GM18909 (cell line): ENCODE results near the gene TSPO2.

ENCODE experiments used
- ATAC-seq: cut with Tn5 transposase; IDR thresholded peaks from one replicate; pipeline ENCODE4 v1.9.1; 2021; ENCODE audit warnings: mild to moderate bottlenecking; ENCODE audit not compliant: unreplicated experiment, poor library complexity

Gene TSPO2

DNA sequence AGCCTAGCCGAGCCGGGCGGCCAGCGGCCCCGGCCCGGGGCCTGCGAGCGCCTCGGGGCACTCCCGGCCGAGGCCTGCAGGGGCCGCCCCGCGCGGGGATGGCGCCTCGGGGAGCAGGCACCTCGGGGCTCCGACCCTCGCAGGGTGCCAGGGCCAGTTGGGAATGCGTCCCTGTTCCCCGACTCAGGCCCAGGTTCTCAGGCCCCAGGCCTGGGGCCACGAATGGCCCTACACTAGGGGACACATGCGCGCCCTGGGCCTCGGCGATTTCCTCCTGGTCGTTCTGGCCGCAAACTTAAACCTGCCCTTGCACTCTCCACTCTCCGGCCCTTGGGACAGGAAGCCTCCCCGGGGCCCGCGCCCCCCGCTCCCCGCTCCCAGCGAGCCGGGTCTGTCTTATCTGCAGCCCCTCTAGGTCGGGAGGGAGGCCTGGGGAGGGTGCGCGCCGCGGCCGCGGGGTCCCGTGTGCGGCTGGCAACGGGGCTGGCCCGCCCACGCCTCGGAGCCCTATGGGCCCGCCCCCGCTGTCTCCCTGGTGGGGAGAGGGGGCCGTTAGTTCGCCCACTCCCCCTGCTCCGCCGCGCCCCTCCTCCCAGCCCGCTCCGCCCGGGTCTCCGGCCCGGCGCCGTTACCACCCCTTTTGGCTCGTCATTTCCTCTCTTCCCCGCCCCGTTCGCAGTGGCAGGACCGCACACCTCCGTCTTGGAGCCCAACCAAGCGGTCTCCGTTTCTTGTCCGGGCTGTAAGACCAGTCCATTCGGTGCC, 31.1 kb downstream of the TSPO2 start:
- peak; percentile 30 for ATAC-seq

DNA sequence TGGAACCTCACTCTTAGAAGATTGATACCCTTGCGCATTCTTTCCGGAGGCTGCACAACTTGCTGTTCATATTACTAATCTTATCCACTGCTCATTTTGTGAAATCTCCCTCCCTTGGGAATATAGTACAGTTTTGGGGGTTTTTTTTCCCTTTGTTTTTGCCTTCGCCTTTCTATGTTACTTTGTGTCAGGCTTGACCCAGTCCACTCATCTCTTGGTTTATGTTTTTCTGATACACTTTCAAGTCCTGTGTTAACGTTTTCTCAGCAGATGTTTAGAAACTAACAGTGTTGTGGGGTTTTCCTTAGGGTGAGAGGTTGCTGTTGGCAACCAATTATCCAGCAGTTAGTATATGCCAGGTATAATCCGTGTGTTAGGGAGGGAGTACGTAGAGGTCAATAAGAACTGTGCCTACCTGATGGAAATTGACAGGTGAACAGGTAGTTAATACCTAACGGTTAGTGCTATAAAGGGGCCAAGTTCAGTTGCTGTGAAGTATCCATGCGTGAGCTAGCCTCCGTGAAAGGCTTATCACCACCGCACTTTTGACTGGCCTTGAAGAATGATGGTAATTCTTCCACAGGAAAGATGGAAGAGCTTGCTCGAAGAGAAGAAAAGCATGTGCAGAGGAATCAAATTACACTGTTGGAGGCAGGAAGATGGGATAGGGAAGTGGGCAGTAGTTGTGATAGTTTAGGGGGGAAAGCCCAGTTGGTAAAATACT, 31.9 kb downstream of the TSPO2 start:
- no peak for ATAC-seq

DNA sequence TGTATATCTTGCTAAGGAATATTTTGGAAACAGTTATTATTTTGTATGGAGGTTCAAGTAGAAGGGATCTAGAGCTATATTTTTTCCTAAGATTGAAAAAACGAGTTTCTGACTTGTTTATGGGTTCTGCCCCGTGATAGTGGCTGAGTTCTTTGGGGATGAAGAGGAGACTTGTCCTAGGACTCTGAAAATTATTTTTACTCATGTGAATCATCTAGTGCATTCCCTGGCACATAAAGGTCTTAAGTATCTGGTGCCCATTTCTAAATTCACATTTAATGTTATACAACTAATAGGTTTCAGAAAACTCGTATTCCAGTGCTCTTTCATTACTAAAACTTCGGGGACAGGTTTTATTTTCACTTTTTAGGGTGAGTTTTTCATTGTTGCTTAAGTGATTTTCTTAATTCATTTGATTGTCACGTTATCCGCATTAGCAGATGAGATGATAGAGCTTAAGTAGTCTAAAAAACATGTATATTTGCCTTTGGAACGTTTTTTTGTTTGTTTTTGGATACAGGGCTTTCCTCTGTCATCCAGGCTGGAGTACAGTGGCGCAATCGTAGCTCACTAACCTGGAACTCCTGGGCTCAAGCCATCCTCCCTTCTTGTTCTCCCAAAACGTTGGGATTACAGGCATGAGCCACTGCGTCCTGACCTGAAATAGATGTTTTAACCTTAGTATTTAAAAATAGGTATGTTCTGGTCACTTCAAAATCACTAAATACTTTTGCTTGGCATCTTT, 32.6 kb downstream of the TSPO2 start:
- ATAC-seq = no peak

DNA sequence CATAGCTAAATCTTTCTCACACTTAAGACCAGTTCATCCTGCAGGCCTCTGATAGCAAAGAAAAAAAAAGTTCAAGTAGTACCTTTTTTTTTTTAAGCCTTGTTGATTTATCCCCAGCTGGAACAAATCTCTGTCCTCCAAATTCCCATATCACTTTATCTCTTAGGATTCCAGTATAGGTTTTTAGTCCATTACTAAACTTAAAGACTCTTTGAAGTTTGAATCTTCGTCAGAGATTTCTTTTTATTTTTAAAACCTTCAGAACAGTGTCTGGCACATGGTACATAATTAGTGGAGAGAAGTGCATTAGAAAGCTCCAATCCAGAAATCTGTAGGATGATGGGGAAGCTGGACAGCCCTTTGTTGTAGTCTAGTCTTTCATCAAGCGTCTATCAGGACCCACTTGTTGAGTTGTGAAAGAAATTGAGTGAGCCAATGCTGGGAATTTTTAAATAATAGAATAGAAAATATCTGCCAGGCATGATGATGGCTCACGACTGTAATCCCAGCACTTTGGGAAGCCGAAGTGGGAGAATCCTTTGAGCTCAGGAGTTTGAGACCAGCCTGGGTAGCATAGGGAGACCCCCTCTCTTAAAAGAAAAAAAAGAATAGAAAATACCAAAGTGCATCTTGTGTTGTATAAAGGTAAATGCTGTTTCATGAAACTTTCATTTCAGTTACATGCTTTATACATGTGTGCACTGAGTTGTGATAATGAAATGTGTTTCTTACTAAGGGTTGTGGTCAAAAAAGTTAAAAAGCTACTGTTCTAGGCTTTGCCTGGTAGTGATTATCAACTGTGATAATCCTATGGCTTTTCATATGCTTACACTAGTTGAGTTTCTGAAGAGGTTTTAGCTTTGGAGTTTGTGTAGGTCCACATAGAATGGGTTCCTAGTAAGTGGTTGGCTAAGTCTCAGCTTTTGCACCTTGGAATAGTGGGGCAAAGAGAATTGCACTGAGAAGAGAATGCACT, 33.7 kb downstream of the TSPO2 start:
- ATAC-seq = no peak

DNA sequence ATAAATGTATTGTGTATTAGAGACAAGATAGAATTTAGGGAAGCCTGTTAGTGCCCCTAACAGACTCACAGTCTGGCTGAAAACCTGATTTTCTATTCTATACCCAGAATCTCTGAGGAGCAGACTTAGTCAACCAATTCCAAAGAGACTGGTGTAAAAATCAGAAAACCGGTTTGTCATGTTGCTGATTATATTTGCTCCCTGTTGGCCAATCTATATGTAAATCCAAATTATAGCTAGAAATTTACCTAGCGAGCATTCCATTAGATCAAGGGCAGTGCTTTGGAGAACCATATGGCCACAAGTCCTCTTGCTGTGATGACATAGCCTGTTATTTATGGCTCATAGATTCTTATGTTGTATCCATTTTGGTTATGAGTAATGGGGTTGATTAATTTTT, 35.3 kb downstream of the TSPO2 start:
- ATAC-seq = no peak

DNA sequence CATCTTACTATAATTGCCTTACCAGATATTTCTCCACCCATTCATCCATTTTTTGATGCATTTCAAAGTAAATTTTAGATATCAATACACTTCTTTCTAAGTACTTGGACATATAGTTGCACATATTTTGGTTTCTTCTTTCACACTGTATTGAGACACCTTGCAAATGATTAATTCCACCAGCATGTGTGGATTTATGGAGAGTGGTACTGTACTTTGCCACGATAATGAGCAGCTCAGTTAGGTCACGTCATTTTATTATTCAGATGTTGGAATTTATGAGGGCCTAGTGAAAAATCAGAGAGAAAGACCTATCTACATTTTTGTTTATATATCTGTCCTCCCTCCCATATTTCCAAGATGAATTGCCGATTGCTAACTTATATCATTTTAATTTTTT, 35.8 kb downstream of the TSPO2 start:
- no peak for ATAC-seq

DNA sequence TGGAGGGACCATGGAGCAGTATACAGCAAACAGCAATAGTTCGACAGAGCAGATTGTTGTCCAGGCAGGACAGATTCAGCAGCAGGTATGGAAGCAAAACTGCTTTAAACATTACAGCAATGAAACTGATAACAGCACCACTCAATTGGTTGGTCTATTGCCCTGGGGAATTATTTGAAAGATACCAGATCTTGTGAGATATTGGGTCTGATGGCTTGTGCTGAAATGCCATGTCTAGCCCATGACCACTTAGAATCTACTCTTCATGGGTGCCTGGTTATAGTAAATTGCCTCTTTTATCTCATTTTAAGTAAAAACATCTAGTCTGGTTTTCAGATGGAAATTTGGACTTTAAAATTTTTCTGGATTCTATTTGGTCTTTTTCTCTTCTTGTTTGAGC, 36.8 kb downstream of the TSPO2 start:
- no peak for ATAC-seq

DNA sequence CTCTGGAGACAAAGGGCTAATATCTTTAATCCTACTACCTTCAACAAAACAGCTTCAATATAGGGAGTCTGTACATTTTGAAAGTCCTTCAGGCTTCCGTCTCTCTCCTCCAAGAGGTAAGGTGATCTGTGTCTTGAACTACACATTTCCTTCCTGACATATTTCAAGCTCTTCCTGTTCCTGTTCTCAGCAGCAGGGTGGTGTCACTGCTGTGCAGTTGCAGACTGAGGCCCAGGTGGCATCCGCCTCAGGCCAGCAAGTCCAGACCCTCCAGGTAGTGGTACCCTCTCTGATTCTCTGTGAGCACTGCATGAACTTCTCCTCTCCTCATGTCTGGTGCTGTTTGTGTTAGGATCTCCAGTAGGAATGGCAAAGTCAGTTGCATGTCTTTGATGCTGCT, 38.4 kb downstream of the TSPO2 start:
- no peak for ATAC-seq

DNA sequence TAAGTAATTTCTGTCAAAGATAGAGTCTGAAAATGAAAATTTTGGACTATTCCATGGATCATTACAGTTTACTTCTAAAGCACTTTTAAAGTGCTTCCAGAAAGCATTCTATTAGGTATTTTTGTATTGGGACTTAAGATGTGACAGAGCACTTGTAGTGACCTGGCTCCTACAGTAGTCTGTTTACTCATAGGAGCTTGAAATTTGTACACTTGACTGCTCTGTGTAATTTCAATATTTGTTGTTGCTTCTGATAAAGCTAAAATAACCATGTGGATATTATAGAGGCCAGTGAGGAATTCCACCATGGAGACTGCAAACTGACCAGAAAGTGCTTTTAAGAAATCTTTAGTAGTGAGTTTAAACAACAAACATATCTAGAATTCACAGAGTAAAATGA, 40.8 kb downstream of the TSPO2 start:
- ATAC-seq = no peak

DNA sequence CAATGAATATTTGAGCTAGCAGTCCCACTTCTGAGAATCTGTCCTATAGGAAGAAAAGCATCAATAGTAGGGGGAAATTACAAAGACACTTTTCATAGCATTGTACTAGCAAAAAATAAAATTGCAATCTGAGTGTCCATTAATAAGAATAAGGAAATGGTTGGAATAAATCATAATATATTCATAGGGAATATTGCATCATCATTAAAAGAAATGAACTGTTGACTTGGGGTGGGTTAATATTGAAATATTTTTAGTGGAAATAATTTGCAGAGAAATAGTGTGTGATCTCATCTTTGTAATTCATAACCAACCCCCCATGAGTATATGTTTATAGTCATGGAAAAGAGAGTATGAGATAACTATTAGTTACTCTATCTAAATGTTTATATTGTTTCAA, 42.9 kb downstream of the TSPO2 start:
- no peak for ATAC-seq

DNA sequence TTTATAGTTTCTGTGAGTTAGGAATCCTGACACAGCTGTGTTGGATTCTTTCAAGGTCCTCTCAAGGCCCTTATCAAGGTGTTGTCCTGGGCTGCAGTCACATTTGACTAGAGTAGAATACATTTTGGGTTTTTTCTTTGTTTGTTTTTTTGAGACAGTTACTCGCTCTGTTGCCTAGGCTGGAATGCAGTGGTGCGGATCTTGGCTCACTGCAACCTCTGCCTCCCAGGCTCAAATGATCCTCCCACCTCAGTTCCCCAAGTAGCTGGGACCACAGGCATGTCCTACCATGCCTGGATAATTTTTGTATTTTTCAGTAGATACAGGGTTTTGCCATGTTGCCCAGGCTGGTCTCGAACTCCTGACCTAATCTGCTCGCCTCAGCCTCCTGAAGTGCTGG, 46.2 kb downstream of the TSPO2 start:
- ATAC-seq = no peak

DNA sequence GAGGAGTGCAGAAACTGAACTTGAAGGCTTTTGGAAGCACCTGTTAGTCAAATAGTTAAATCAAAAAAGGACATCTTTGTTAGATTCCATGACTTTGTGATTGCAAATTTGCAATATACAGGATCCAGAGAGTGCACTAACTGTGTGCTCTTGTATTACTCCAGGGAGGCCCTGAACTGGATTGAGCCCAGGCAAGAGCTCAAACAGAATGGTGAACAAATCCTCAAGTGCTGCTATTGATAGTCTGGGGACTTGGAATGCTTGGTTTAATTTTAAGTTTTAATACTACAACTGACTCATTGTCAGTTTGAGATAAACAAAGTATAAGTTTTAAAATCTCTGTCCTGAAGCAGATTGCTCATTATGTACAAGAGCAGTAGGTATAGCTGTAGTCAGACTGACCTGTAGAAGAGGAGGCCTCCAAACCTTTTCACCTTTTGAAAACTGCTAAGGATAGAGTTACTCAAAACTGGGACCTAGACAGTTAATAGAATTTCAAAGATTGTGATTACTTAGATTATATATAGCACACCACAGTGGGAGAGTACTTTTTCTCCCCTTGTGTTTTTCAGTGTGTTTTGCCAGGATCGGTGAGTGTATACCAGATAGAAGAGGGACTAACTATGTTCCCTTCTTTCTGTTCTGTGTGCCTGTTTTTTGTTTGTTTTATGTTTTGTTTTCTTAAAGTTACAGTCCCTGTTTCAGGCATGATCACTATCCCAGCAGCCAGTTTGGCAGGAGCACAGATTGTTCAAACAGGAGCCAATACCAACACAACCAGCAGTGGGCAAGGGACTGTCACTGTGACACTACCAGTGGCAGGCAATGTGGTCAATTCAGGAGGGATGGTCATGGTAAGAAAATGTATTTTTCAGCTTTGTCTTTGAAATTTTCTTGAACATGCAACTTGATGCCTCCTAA, 48.8 kb downstream of the TSPO2 start:
- no peak for ATAC-seq

DNA sequence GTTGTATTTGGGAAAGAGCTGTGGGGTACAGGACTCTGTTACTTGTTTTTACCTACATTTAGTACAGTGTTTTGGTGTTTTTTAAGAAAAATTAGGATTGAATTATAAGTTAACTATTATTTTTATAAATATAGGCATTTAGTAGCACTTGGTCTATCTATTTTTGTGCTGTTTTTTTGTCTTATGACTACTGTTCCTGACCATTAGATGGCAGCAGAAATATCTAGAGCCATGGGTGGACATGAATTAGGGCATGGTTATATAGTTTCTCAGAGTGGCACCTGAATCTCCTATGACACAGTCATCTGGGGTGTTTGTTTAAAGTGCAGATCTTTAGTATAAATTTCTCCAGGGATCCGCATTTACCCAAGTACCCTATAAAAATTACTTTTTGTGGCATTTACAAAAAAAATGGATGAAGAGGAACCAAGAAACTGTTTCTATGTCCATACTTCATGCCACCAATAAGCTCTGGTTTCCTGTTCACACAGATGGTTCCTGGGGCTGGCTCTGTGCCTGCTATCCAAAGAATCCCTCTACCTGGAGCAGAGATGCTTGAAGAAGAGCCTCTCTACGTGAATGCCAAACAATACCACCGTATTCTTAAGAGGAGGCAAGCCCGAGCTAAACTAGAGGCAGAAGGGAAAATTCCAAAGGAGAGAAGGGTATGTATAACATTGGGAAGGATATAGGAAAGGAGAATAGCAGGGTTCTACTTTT, 50.3 kb downstream of the TSPO2 start:
- ATAC-seq = no peak

DNA sequence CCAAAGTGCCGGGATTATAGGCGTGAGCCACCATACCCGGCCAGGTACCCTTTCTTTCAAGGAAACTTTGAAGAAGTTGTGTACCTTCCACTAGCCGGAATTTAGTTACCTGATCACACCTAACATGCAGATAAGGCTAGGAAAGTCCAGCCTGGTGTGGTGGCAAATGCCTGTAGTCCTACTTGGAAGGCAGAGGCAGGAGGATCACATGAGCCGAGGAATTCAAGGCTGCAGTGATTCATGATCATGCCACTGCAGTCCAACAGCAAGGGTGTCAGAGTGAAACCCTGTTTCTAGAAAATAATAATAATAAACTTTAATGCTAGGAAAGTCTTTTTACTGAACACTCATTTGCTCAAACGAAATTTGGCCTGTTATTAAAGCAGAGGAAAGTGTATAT, 51.5 kb downstream of the TSPO2 start:
- no peak for ATAC-seq
